GM12865 (cell line): ENCODE results near the gene TRIM44.

Experiments
- DNase-seq: peaks from one replicate; pipeline ENCODE4 v3.0.0; 2010; ENCODE audit warnings: low read depth
- H3K4me3 ChIP-seq: 2 replicates; pipeline ENCODE4 v1.5.1; 2011; ENCODE audit warnings: mild to moderate bottlenecking, low read depth, low read length, control low read depth
- CTCF ChIP-seq: IDR thresholded peaks from 2 replicates; pipeline ENCODE4 v1.5.1; 2011; ENCODE audit warnings: low read length, control low read depth, low read depth, inconsistent platforms; ENCODE audit not compliant: insufficient read depth; ENCODE audit errors: missing control alignments

TRIM44 gene

GRCh38 chr11:35655856-35656255 is 6.7 kb upstream of the TRIM44 start:
- DNase-seq, result no peak
- TF ChIP-seq CTCF, result no peak

DNA sequence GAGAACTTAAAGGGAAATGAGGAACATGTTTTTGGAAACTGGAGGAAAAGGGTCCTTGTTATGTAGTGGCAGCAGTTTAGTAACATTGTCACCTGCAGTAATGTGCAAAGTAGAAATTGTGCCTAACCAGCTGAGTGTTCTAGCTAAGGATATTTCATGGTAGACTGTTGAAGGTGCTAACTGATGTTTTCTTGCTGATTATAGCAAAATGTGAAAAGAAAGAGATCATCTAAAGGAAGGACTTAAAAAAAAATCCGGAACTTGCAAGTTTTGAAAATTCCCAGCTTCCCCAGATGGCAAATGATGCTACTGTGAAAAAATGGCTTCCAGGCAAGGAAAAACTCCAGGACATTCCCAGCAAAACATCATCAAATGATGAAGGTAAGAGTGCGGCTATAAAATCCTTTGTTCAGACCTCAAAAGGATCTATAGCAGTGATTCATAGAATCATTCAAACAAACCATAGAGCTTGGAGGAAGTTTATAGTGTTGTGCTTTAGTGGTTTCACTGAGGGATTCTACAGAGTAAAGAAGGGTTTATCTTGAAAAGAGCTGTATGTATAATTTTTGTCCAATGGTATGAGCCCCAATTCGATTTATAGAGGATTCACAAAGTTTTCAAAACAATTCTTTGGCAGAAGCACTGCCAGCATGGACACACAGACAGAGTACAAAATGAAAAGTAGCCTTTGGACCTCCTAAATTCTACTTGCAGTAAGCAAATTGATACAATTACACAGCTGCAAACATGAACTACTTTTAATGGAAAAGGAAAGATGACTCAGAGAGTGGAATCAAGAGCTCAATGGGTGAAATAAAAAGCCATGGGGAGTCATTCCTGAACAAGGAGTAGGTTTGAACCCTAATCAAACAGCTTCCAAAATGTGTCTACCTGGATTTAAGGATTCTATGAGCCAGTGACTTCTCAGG is 4.3 kb upstream of the TRIM44 start:
- no peak for TF ChIP-seq CTCF
- no peak overlapping the region for H3K4me3 ChIP-seq
- no peak for DNase-seq

More at GRCh38 chr11:35655856-35656255, 6.7 kb upstream of the TRIM44 start:
- no peak overlapping the region for H3K4me3 ChIP-seq

- no peak for TF ChIP-seq CTCF
- H3K4me3 ChIP-seq, result peak overlapping the region; percentile 83
- no peak for DNase-seq
Measured at GRCh38 chr11:35661534-35661933, 1.0 kb upstream of the TRIM44 start.

DNA sequence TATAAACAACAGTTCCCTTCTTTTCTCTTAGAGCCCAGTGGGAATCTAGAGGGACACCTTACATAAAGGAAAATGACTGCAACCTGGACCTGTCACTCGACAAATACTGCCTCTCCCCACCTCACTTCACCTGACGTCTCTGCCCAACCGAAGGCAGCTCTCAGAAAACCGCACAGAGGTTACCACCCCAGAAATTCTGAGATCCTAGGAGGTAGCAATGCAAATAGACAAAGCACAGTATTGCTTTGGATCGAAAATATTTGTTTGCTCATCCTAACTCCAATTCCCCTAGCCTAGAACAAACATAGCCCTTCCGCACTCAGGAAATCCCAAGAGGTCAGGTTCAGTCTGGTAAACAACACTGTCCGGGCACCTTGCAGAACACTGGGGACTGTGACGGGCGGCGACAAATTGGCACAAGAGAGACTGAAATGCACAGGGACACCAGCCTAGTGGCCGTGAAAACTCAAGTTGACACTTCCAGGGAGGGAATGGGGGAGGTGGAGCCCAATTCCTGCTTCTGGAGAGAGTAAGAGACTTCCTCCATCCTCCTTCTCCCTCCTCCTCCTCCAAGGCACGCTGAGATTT is 420 bp upstream of the TRIM44 start:
- TF ChIP-seq CTCF, result no peak
- DNase-seq, result no peak
- H3K4me3 ChIP-seq, result peak overlapping the region; percentile 83

DNA sequence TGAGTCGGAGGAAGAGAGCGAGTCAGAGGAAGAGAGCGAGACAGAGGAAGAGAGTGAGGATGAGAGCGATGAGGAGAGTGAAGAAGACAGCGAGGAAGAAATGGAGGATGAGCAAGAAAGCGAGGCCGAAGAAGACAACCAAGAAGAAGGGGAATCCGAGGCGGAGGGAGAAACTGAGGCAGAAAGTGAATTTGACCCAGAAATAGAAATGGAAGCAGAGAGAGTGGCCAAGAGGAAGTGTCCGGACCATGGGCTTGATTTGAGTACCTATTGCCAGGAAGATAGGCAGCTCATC is 780 bp downstream of the TRIM44 start:
- TF ChIP-seq CTCF, result no peak
- H3K4me3 ChIP-seq, result peak overlapping the region; percentile 83
- no peak for DNase-seq

DNA sequence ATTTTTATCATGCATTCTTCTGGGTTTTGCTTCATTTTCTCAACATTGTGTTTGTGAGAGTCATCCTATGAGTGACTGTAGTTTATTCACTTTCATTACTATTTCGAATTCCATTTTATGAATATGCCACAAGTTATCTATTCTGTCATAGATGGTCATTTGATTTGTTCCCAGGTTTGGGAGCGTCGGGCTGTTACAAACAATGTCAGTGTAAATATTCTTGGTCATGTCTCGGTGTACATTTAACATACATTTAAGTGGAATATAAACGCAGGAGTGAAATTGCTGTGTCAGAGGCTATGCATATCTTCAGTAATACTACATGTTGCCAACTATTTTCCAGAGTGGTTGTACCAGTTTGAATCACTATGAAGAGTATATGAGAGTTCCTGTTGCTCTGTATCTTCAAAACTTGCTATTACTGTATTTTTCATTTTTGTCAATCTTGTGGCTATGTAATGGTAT is 2.4 kb downstream of the TRIM44 start:
- no peak for TF ChIP-seq CTCF
- no peak for DNase-seq
- no peak overlapping the region for H3K4me3 ChIP-seq
